GM18520 (cell line): ENCODE measurements around the gene CSTF3.
"Not testable (repeated sequence)": the region's sequence is repeated elsewhere in the genome, so short reads cannot be mapped to it uniquely, and the experiment has no call there.

ENCODE experiments used
- ATAC-seq: cut with Tn5 transposase; IDR thresholded peaks from one replicate; pipeline ENCODE4 v1.9.1; 2021; ENCODE audit not compliant: unreplicated experiment

Gene CSTF3

DNA sequence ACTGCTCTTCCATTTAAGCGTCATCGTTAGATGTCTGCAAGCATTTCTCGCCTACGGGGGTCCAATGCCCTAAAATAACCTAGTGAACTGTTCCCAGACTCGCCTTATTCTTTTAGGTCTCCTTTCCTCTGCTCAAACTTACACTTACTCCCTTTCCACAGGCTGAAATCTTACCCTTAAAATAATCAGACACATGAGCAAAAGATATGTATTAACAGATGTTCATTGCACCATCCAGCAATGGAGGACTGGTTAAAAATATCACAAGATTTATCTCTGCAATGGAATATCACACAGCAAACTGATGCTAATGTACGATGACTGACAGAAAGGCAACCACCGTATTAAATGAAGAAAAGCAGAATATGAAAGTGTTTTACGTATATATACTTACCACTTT is 1.6 kb upstream of the CSTF3 start:
- ATAC-seq: no peak

- no peak for ATAC-seq
These were observed 693 bp downstream of the CSTF3 start for GRCh38 chr11:33160587-33160986.

GRCh38 chr11:33160136-33160535 is 1.1 kb downstream of the CSTF3 start:
- ATAC-seq: no peak

DNA sequence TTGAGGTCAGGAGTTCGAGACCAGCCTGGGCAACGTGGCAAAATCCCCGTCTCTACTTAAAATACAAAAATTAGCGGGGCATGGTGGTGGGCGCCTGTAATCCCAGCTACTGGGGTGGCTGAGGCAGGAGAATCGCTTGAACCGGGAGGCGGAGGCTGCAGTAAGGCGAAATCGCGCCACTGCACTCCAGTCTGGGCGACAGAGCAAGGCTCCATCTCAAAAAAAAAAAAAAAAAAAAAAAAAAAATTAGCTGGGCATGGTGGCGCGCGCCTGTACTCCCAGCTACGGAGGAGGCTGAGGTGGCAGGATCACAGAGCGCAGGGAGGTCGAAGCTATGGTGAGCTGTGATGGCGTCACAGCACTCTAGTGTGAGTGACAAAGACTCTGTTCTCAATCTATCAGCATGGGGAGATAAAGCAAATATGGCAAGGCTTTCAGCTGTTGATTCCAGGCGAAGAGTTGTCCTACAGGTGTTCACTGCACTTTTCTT is 1.9 kb downstream of the CSTF3 start:
- ATAC-seq: not testable (repeated sequence)

- ATAC-seq: no peak
These were observed 2.5 kb downstream of the CSTF3 start for GRCh38 chr11:33158596-33159275.

- ATAC-seq: no peak
These were observed 3.9 kb downstream of the CSTF3 start for GRCh38 chr11:33157103-33158027.

- no peak for ATAC-seq
These were observed 9.9 kb downstream of the CSTF3 start for GRCh38 chr11:33151399-33151798.

- ATAC-seq: no peak
These were observed 13.7 kb downstream of the CSTF3 start for GRCh38 chr11:33147559-33147958.

- ATAC-seq: no peak
These were observed 25.4 kb downstream of the CSTF3 start for GRCh38 chr11:33135768-33136443.

DNA sequence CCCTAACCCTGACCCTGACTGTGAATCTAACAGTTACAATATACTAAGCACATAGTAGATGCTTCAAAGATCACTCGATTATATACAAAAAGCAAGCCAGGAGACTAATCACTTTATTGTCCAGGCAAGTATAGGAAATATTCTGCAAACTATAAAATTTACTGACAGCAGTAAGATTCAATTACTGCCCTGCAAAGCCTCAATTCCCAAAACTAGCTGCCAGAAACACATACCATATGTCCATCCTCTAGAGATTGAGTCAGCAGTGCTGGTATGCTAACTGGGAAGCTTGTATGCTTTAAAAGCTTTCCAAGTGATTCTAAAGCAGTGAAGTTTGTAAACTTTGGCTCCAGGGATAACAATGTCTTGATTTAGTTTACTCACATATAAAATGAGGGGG is 26.1 kb downstream of the CSTF3 start:
- no peak for ATAC-seq

- ATAC-seq: no peak
These were observed 27.0 kb downstream of the CSTF3 start for GRCh38 chr11:33134276-33134675.

- ATAC-seq: no peak
These were observed 27.5 kb downstream of the CSTF3 start for GRCh38 chr11:33133761-33134160.

DNA sequence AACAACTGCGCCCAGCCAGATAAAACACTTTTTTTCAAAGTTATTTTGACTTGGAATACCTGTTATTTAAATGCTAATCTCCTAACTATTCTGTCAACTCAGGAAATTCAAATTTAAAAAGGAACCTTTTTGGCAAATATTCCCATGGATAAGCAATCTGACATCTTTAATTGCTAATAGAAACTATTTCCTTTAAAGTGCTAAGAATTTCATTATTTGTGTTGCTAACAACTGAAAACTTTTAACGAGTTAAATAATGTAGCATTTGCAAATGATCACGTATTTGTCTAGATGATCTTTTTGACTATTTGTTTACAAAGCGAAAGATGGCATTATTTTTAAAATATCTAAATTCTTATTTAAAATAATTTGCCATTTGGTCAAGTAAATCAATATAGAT is 28.8 kb downstream of the CSTF3 start:
- ATAC-seq: no peak

DNA sequence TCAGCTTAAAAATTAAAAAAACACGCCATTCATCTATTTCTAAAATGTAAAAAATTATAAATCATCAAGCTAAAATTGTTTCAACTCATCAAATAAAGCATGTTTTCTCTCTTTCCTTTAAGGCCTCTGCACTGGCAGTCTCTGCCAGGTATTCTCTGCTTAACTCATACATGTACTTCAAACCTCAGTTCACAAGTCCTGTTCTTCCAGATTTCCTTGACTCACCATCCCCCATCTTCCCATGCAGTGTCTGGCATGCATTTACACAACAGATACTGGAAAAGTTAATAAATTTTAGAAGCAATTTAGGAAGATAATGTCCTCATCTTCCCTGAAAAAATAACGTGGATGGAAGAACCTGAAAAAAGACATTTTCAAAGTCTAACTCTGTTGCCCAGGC is 32.5 kb downstream of the CSTF3 start:
- ATAC-seq: no peak

- no peak for ATAC-seq
These were observed 35.7 kb downstream of the CSTF3 start for GRCh38 chr11:33125611-33126010.

DNA sequence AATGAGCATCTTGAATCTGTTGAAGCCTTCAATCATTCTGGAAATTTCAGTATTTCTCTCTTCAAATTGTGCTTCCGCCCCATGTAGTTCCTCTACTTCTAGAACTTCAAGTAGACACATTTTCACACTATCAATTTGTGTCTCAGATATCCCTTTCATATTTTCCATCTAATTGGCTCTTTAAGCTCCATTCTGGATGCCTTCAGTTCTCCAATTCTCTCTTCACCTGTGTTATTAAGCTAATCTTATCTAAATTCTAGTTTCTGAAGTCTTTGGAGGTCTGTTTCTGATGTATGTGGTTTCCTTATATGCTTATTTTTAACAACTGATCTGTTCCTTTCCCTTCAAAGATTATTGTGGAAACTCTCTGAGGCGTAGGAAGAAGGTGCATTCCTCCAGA is 36.3 kb downstream of the CSTF3 start:
- no peak for ATAC-seq

DNA sequence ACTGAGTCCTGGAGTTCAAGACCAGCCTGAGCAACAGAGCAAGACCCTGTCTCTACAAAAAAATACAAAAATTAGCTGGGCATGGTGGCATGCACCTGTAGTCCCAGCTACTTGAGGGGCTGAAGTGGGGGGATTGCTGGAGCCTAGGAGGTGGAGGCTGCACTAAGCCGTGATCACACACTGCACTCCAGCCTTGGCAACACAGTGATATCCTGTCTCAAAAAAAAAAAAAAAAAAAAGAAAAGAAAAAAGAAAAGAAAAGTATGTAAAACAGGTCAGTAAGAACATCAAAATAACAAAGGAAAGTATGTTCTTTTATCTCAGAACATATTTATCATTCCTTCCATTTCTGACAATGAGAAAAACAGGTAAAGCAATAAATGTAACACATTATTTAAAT is 38.6 kb downstream of the CSTF3 start:
- ATAC-seq: not testable (repeated sequence)

GRCh38 chr11:33116535-33116934 is 44.7 kb downstream of the CSTF3 start:
- ATAC-seq: no peak

DNA sequence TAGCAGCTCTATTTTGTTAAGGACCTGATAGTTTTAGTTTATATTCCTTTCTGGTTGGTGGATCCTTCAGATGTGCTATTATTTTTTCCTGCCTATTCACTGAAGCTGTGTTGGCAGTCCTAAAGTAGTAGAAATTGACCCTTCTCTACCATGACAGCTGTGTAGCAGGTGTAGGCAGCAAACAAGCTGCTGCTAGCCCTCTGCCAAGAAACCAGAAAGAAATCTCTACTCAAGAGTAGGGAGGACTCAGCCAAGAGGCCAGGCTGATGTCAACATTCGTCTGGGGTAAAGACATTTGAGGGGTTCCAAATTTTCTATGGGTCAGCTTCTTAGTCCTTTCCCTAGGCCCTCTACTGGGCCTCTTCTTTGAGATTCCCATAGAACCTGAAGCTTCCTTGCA is 51.2 kb downstream of the CSTF3 start:
- no peak for ATAC-seq

DNA sequence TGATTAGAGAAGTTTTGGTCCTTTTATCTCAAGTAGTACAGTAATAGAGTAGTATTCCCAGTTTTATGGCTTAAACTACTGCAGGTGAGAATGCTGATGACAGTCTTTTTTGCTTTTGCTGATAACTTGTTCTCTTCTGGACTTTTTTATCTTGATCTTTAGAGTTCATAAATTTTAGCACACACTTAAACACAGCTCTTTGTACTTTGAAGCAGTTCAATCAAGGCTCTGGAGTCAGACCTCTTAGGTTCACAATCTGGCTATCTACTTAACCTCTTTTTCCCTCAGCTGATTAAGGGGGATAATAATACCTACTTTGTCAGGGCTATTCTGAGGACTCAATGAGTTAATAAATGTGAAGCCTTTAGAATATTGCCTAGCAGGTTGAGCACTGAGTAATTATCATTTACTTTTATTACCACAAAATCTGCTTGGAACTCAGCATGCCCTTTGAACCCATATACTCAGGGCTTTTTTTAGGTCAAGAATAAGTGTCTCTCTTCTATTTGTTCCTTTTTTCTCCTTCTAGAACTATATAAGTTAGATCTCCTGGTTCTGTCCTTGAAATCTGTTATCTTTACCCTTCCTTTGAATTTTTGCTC is 51.9 kb downstream of the CSTF3 start:
- no peak for ATAC-seq

DNA sequence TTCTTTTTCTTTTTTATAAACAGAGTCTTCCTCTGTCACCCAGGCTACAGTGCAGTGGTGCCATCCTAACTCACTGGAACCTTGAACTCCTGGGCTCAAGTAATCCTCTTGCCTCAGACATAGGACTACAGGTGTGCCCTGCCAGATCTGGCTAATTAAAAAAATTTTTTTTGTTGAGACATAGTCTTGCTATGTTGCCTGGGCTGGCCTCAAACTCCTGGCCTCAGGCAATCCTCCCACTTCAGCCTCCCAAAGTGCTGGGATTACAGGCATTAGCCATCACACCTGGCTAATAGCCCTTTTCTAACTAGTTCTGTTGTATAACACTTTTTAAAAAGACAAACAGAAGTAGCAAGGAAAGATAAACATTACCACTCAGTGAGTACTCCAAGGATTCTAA is 57.4 kb downstream of the CSTF3 start:
- ATAC-seq: no peak
